Naive thymus-derived CD8-positive, alpha-beta T cell (primary cell): ENCODE measurements around the gene POFUT2. TPM values are rescaled to one million over a fixed set of nuclear protein-coding genes. Genes with fewer than 3 reads are reported as not detected.
A peak's percentile ranks its signal among the peaks of the same experiment; 100 is the strongest.

Experiments
- ATAC-seq, 2 donors: fragments of 150-1000 bp; cut with Tn5 transposase in 1 of 2; sonication (Bioruptor Pico), chemical (Tn5 transposase) in 1 of 2; 1 replicate in 1 of 2; 2 replicates in 1 of 2; pipeline ENCODE4 v1.10.0; 2021; ENCODE audit warnings: mild to moderate bottlenecking in 2 of 2, moderate library complexity in 2 of 2
- POLR2A ChIA-PET: fragments of 350-600 bp; sonication (Branson Sonifier 250); formaldehyde crosslinking; loops from one replicate; lab custom pipeline; 2021; ENCODE audit warnings: antibody characterized with exemption; lab: Charles Lee
- DNase-seq, 10 donors: peaks; one replicate each; pipeline versions ENCODE4 v3.0.0 to v3.0.0-alpha.2; 2020 to 2022
- H3K27ac Mint-ChIP-seq, 10 donors: one replicate each; pipeline ENCODE4 v1.8.0; 2020 to 2022; ENCODE audit warnings: mild to moderate bottlenecking in 10 of 10, mixed read lengths in 10 of 10, moderate library complexity in 4 of 10, inconsistent platforms in 1 of 10
- H3K27me3 Mint-ChIP-seq, 5 donors: one replicate each; pipeline ENCODE4 v1.8.0; 2021 to 2022; ENCODE audit warnings: mixed read lengths in 5 of 5
- H3K36me3 Mint-ChIP-seq, 3 donors: one replicate each; pipeline ENCODE4 v1.8.0; 2020 to 2022; ENCODE audit warnings: mixed read lengths in 3 of 3, mild to moderate bottlenecking in 2 of 3, inconsistent platforms in 1 of 3
- H3K4me1 Mint-ChIP-seq, 4 donors: one replicate each; pipeline ENCODE4 v1.8.0; 2021 to 2022; ENCODE audit warnings: mixed read lengths in 4 of 4
- H3K4me3 Mint-ChIP-seq, 10 donors: one replicate each; pipeline ENCODE4 v1.8.0; 2020 to 2022; ENCODE audit warnings: mild to moderate bottlenecking in 10 of 10, mixed read lengths in 10 of 10, moderate library complexity in 6 of 10, inconsistent platforms in 1 of 10
- H3K9me3 Mint-ChIP-seq, 9 donors: one replicate each; pipeline ENCODE4 v1.8.0; 2020 to 2022; ENCODE audit warnings: mixed read lengths in 9 of 9, mild to moderate bottlenecking in 3 of 9, inconsistent platforms in 1 of 9, moderate library complexity in 1 of 9
- polyA plus RNA-seq, 3 donors: library from polyadenylated mRNA; unstranded; fragments of 300-500 nt; fragmentation: Illumina TruSeq; gene quantifications; one replicate each; pipeline ENCODE4 v1.2.3, GENCODE V29; 2021
- total RNA-seq, 8 experiments: library from RNA in 2 of 8; stranded (reverse) in 2 of 8; gene quantifications; one replicate each; pipeline ENCODE4 v1.2.3 and lab custom pipeline; 2021 to 2026

POFUT2 gene
- total and polyA plus RNA-seq, 5 experiments from 2014 or later, result 2.7 to 44.7 (median 5.5) TPM

DNA sequence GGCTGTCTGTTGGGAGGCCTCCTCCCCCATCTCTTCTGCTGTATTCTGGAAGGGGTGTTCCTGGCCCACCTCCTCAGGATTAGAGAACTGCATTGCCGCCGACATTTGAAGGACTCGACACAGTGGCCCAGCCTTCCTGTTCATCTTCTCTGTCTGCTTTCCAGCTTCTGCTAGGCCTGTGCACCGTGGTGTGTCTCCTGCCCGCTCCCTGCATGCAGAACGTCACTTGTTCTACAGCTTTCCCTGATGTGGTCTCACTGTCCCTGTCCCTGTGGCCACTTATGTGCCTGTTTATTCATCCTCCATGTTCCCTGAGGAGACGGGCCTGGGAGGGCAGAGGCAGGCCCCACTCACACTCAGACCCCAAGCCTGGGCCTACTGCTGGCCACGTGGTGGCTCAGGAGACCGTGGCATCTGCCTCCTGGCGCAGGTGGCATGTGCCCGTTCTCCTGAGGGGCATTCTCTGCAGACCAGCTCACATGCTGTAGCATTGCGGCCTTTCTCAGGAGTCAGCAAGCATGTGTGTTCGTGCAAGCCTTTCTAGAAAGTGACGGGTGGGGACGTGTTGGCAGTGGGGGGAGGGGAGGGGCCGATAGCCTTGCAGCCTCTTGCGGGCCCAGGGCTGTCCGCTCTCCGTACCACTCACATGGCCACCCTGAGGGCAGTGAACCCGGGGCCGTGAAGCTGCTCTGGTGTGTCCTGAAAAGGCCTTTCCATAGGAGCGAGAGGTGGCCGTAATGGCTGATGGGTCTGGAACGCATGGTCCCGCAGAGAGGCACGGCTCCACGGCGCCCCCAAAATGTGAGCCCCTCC lies 35.9 kb downstream of the POFUT2 start:
- peaks cover 4 to 13% (median 13%) of the 10 kb centered on the region in 5 donors for H3K27me3 Mint-ChIP-seq
- H3K4me3 Mint-ChIP-seq, result no peak overlapping the region
- no peaks in the 10 kb centered on the region for H3K9me3 Mint-ChIP-seq
- POLR2A ChIA-PET, result no interaction called here
- ATAC-seq (no peak), DNase-seq (no peak)
- peaks cover 4 to 20% (median 13%) of the 10 kb centered on the region in 4 donors for H3K4me1 Mint-ChIP-seq
- H3K27ac Mint-ChIP-seq, result peak overlapping the region in 1 of 10 donors; percentile 53
- no peaks in the 10 kb centered on the region for H3K36me3 Mint-ChIP-seq

DNA sequence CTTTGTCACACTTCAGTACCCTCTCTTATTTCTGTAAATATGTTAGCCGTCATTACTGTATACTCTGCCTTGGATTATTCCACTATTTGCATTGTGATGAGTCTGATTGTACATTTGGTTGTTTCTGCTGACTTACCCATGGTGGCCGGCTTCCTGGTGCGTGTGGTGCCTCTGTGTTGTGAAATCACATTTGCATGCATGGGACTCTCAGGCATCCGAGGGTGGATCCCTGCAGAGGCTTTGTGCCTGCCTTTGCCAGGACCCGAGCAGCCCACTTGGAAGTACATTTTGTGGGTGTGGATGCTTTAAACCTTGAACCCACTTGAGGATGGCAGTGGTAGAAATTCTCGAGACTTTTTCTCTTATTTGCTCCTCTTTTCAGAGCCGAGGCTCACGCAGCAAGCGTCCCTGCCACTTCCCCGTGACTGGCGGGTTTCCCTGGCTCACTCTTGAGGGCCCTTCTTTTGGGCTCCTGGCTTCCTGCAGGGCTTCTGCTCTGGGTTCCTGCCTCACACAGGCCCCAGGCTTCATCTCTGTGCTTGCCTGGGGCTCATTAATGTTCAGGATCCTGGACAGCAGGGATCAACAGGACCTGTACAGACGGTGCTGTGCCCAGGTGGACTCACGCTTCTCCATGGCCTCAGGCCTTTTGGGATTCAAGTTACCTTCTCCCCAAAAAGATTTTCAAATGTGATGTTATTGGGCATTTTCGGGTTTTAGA lies 36.6 kb downstream of the POFUT2 start:
- DNase-seq, result no peak
- H3K27me3 Mint-ChIP-seq, result peaks cover 4 to 15% (median 12%) of the 10 kb centered on the region in 5 donors
- H3K9me3 Mint-ChIP-seq, result no peaks in the 10 kb centered on the region
- no peak for ATAC-seq
- H3K36me3 Mint-ChIP-seq, result no peaks in the 10 kb centered on the region
- H3K4me1 Mint-ChIP-seq, result peaks cover 4 to 15% (median 11%) of the 10 kb centered on the region in 4 donors
- POLR2A ChIA-PET, result no interaction called here
- H3K27ac Mint-ChIP-seq, result peak overlapping the region in 1 of 10 donors; percentile 62
- no peak overlapping the region for H3K4me3 Mint-ChIP-seq

DNA sequence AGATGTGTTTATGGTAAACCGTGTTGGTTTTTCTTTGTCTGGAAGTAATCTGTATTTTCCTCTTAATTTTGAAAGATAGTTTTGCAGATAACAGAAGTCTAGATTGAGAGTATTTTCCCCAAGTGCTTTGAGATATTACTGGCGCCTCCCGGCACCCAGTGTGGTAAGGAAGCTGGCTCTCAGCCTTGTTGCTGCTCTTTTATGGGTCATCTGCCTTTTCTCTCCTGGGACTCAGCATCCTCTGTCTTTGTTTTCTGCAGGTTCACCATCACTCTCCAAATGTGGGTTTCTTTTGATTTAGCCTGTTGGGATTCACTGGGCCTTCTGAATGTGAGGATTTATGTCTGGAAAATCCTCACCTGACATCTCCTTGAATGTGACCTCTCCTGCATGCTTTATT lies 37.4 kb downstream of the POFUT2 start:
- Mint-ChIP-seq H3K4me1 (peaks cover 2 to 10% (median 7%) of the 10 kb centered on the region in 4 donors), H3K4me3 (no peak overlapping the region), H3K9me3 (no peaks in the 10 kb centered on the region), H3K27me3 (peaks cover 4 to 15% (median 9%) of the 10 kb centered on the region in 5 donors), H3K36me3 (no peaks in the 10 kb centered on the region), H3K27ac (peak overlapping the region in 1 of 10 donors; percentile 9)
- no peak for DNase-seq
- no peak for ATAC-seq
- POLR2A ChIA-PET, result no interaction called here

DNA sequence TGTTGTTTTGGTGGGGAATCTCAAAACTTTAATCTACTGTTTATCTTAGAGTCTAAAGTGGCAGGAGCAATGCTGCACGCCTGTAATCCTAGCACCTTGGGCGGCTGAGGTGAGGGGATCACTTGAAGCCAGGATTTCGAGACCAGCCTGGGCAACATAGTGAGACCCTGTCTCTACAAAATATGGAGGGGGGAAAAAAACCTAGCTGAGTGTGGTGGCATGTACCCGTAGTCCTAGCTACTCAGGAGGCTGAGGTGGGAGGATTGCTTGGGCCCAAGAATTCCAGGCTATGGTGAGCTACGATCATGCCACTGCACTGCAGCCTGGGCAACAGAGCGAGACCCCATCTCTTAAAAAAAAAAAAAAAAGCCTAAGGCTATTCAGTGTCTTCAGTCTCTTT lies 38.1 kb downstream of the POFUT2 start:
- Mint-ChIP-seq H3K4me1 (peaks cover 0 to 4% (median 2%) of the 10 kb centered on the region in 4 donors), H3K36me3 (no peaks in the 10 kb centered on the region), H3K27ac (peak overlapping the region in 1 of 10 donors; percentile 34), H3K27me3 (peaks cover 2 to 13% (median 4%) of the 10 kb centered on the region in 5 donors), H3K9me3 (no peaks in the 10 kb centered on the region), H3K4me3 (no peak overlapping the region)
- POLR2A ChIA-PET, result no interaction called here
- ATAC-seq, result no peak
- no peak for DNase-seq

DNA sequence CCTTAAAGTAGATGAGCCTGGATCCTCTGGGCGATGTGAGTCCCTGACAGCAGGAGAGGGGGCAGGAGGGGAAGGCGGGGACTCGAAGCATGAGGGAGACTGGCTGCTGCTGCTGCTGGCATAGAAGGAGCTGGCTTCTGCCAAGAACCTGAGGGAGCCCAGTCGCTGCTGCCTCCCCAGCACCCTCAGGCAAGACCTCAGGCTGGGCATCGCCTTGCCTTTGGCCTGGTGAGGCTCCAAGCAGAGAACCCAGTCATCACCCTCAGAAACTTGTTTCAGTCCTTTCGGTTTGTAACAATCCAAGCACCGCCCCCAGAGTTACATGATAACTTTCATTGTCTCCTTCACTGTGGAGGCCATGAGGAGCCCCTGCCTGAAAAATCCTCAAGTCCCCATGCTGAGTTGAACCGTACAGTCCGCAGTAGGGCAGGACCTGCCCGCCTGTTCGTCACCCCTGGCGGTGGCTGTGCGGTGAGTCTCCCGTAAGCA lies 38.8 kb downstream of the POFUT2 start:
- POLR2A ChIA-PET, result no interaction called here
- Mint-ChIP-seq H3K4me3 (no peak overlapping the region), H3K9me3 (peaks cover 0 to 7% (median 5%) of the 10 kb centered on the region in 9 donors), H3K4me1 (no peaks in the 10 kb centered on the region), H3K36me3 (peaks cover 0 to 7% (median 0%) of the 10 kb centered on the region in 3 donors), H3K27ac (no peak overlapping the region), H3K27me3 (peaks cover 0 to 13% (median 0%) of the 10 kb centered on the region in 5 donors)
- ATAC-seq, result no peak
- no peak for DNase-seq

- Mint-ChIP-seq H3K27me3 (peaks cover 0 to 15% (median 0%) of the 10 kb centered on the region in 5 donors), H3K9me3 (peaks cover 3 to 12% (median 9%) of the 10 kb centered on the region in 9 donors), H3K4me3 (no peak overlapping the region), H3K36me3 (peaks cover 3 to 12% (median 4%) of the 10 kb centered on the region in 3 donors), H3K4me1 (no peaks in the 10 kb centered on the region), H3K27ac (no peak overlapping the region)
- DNase-seq (no peak), ATAC-seq (no peak)
- POLR2A ChIA-PET, result no interaction called here
These were observed 39.3 kb downstream of the POFUT2 start for GRCh38 chr21:45248301-45248892.

- Mint-ChIP-seq H3K27me3 (peaks cover 0 to 19% (median 0%) of the 10 kb centered on the region in 5 donors), H3K9me3 (peaks cover 3 to 25% (median 12%) of the 10 kb centered on the region in 9 donors), H3K4me1 (no peaks in the 10 kb centered on the region), H3K4me3 (no peak overlapping the region), H3K27ac (no peak overlapping the region), H3K36me3 (peaks cover 3 to 19% (median 6%) of the 10 kb centered on the region in 3 donors)
- DNase-seq (no peak), ATAC-seq (no peak)
- POLR2A ChIA-PET, result no interaction called here
These were observed 41.0 kb downstream of the POFUT2 start for GRCh38 chr21:45246386-45247320.

DNA sequence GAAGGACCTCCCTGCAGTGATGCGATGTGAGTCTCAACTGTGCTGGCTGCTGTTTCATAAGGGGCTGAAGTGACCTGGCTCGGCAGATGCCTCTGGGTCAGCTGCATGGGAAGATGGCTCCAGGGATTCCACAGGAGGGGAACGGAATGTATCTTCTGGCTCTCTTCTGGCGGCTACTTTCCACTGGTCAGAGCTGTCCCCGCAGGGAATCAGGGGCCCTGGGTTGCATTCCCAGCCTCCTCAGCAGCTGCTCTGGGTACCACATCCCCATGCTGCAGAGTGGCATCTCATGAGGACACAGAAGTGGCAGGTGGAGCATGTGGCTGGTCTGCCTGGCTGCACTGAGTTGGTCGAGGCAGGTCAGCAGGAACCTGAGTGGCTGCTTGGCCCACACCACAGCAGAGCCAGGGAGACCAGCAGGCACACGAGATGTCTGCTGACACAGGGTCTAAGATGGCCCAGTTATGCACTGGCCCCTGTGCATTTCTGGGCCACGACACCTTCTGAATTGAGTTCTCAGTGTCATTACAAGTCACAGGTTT lies 42.8 kb downstream of the POFUT2 start:
- H3K4me3 Mint-ChIP-seq, result no peak overlapping the region
- DNase-seq, result no peak
- H3K27ac Mint-ChIP-seq, result no peak overlapping the region
- H3K9me3 Mint-ChIP-seq, result peaks cover 3 to 36% (median 13%) of the 10 kb centered on the region in 9 donors
- peaks cover 3 to 22% (median 6%) of the 10 kb centered on the region in 3 donors for H3K36me3 Mint-ChIP-seq
- POLR2A ChIA-PET, result no interaction called here
- H3K4me1 Mint-ChIP-seq, result no peaks in the 10 kb centered on the region
- no peak for ATAC-seq
- H3K27me3 Mint-ChIP-seq, result peaks cover 0 to 19% (median 4%) of the 10 kb centered on the region in 5 donors

GRCh38 chr21:45243603-45244002 lies 44.1 kb downstream of the POFUT2 start:
- POLR2A ChIA-PET, result interaction anchor here (0.7 kb wide), 1 partner anchor 11 kb away, joined by 4 read pairs; no protein-coding TSS in a partner anchor
- no peak for ATAC-seq
- peaks cover 0 to 19% (median 5%) of the 10 kb centered on the region in 5 donors for H3K27me3 Mint-ChIP-seq
- H3K4me3 Mint-ChIP-seq, result no peak overlapping the region
- H3K4me1 Mint-ChIP-seq, result no peaks in the 10 kb centered on the region
- peaks cover 3 to 22% (median 6%) of the 10 kb centered on the region in 3 donors for H3K36me3 Mint-ChIP-seq
- no peak overlapping the region for H3K27ac Mint-ChIP-seq
- DNase-seq, result no peak
- peaks cover 3 to 36% (median 13%) of the 10 kb centered on the region in 9 donors for H3K9me3 Mint-ChIP-seq

DNA sequence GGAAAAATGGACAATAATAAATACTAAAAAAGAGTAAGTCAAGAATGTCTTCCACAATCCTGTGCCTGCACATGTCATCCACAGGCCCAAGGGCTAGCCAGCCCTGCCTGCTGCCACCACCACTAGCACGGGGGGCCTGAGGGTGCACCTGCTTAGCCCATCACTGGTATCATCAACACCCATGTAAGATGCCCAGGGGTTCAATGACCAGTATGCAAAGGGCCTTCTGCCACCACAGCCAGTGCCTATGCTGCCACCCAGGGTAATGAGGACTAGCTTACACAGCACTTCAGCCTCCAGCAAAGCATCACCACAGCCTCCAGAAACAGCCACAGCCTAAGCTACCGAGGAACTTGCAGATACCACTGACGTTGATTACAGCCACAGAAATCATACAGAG lies 46.3 kb downstream of the POFUT2 start:
- no peaks in the 10 kb centered on the region for H3K4me1 Mint-ChIP-seq
- H3K4me3 Mint-ChIP-seq, result no peak overlapping the region
- peak overlapping the region in 1 of 10 donors; percentile 20 for H3K27ac Mint-ChIP-seq
- ATAC-seq (no peak), DNase-seq (no peak)
- POLR2A ChIA-PET, result no interaction called here
- H3K27me3 Mint-ChIP-seq, result peaks cover 6 to 23% (median 10%) of the 10 kb centered on the region in 5 donors
- peaks cover 3 to 22% (median 6%) of the 10 kb centered on the region in 3 donors for H3K36me3 Mint-ChIP-seq
- peaks cover 3 to 36% (median 13%) of the 10 kb centered on the region in 9 donors for H3K9me3 Mint-ChIP-seq

DNA sequence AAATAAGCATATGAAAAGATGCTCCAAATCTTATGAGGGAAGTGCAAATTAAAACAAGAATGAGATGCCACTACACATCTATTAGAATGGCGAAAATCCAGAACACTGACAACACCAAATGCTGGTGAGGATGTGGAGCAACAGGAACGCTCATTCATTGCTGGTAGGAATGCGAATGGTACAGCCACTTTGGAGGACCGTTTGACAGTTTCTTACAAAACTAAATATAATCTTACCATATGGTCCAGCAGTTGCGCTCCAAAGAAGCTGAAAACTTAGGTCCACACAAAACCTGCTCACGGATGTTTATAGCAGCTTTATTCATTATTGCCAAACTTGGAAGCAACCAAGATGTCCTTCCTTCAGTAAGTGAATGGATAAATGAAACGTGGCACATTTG lies 50.3 kb downstream of the POFUT2 start:
- peaks cover 13 to 29% (median 20%) of the 10 kb centered on the region in 5 donors for H3K27me3 Mint-ChIP-seq
- DNase-seq, result no peak
- no peak overlapping the region for H3K4me3 Mint-ChIP-seq
- POLR2A ChIA-PET, result interaction anchor here (0.6 kb wide), 1 partner anchor 68 kb away, joined by 3 read pairs; no protein-coding TSS in a partner anchor
- H3K36me3 Mint-ChIP-seq, result peaks cover 0 to 7% (median 0%) of the 10 kb centered on the region in 3 donors
- peaks cover 0 to 18% (median 0%) of the 10 kb centered on the region in 9 donors for H3K9me3 Mint-ChIP-seq
- H3K4me1 Mint-ChIP-seq, result no peaks in the 10 kb centered on the region
- H3K27ac Mint-ChIP-seq, result no peak overlapping the region
- ATAC-seq, result no peak
